ENCODE results near the gene GREB1L. TPM values are rescaled to one million over a fixed set of nuclear protein-coding genes. Genes with fewer than 3 reads are reported as not detected.

GREB1L gene
- total RNA-seq, 2 donors from 2014 or later, result not detected

DNA sequence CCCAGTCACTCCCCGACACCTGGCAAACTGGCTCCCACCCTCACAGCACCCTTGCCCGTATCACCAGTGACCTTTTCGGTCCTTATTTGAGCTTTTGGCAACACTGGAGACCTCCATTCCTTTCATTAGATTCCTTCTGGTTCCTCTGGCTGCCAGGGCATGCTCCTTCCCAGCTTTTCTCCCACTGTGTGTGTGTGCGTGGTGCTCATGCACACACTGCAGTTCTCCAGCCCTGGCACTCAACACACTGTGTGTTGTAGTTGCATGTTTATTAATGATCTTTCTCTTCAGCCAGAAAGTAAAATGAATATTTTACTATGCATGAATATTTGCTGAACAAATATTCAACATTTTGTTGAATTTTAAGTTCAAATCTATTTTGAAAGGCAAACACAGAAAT lies 219.4 kb downstream of the GREB1L start:
- Mint-ChIP-seq H3K9me3 (no peaks in the 10 kb centered on the region), H3K4me1 (no peaks in the 10 kb centered on the region), H3K27ac (no peak overlapping the region), H3K36me3 (ENCODE audit: low read depth) (no peaks in the 10 kb centered on the region), H3K4me3 (no peak overlapping the region), H3K27me3 (peaks cover 13% of the 10 kb centered on the region)
- no peak for ATAC-seq (replicated peaks)

- H3K4me3 Mint-ChIP-seq, result no peak overlapping the region
- no peaks in the 10 kb centered on the region for H3K36me3 Mint-ChIP-seq (ENCODE audit: low read depth)
- H3K9me3 Mint-ChIP-seq, result no peaks in the 10 kb centered on the region
- H3K27me3 Mint-ChIP-seq, result peaks cover 18% of the 10 kb centered on the region
- no peak overlapping the region for H3K27ac Mint-ChIP-seq
- H3K4me1 Mint-ChIP-seq, result no peaks in the 10 kb centered on the region
- no peak for ATAC-seq (replicated peaks)
These were observed 221.7 kb downstream of the GREB1L start for GRCh38 chr18:21463718-21464117.

GRCh38 chr18:21468514-21469164 lies 226.6 kb downstream of the GREB1L start:
- H3K4me1 Mint-ChIP-seq, result no peaks in the 10 kb centered on the region
- H3K27ac Mint-ChIP-seq, result no peak overlapping the region
- H3K4me3 Mint-ChIP-seq, result no peak overlapping the region
- no peaks in the 10 kb centered on the region for H3K36me3 Mint-ChIP-seq (ENCODE audit: low read depth)
- ATAC-seq (replicated peaks), result no peak
- H3K9me3 Mint-ChIP-seq, result no peaks in the 10 kb centered on the region
- H3K27me3 Mint-ChIP-seq, result peaks cover 12% of the 10 kb centered on the region

GRCh38 chr18:21472741-21473140 lies 230.7 kb downstream of the GREB1L start:
- no peak overlapping the region for H3K27ac Mint-ChIP-seq
- no peaks in the 10 kb centered on the region for H3K9me3 Mint-ChIP-seq
- H3K36me3 Mint-ChIP-seq (ENCODE audit: low read depth), result no peaks in the 10 kb centered on the region
- no peaks in the 10 kb centered on the region for H3K4me1 Mint-ChIP-seq
- H3K4me3 Mint-ChIP-seq, result no peak overlapping the region
- ATAC-seq (replicated peaks), result no peak
- H3K27me3 Mint-ChIP-seq, result peaks cover 6% of the 10 kb centered on the region

DNA sequence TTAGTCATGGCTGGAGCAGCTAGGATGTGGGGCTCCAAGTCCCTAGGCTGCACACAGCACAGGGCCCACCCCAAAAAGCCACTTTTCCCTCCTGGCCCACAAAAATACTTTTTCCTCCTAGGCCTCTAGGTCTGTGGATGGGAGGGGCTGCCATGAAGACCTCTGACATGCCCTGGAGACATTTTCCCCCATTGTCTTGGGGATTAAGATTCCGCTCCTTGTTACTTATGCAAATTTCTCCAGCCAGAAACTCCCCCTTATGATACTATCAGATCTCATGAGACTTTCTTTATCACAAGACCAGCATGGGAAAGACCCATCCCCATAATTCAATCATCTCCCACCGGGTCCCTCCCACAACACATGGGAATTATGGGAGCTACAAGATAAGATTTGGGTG lies 232.6 kb downstream of the GREB1L start:
- Mint-ChIP-seq H3K4me1 (no peaks in the 10 kb centered on the region), H3K36me3 (ENCODE audit: low read depth) (no peaks in the 10 kb centered on the region), H3K4me3 (no peak overlapping the region), H3K9me3 (no peaks in the 10 kb centered on the region), H3K27ac (no peak overlapping the region), H3K27me3 (peaks cover 6% of the 10 kb centered on the region)
- ATAC-seq (replicated peaks), result no peak

DNA sequence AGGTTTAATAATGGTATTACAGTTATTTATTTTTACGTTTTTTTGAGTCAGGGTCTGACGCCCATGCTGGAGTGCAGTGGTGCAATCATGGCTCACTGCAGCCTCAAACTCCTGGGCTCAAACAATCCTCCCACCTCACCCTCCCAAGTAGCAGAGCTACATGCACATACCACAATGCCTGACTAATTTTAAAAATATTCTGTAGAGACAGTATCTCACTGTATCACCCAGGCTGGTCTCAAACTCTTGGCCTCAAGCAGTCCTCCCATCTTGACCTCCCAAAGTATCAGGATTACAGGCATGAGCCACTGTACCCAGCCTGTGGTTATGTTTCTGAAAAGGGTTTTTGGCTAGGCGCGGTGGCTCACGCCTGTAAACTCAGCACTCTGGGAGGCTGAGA lies 237.7 kb downstream of the GREB1L start:
- Mint-ChIP-seq H3K4me3 (no peak overlapping the region), H3K36me3 (ENCODE audit: low read depth) (no peaks in the 10 kb centered on the region), H3K9me3 (no peaks in the 10 kb centered on the region), H3K4me1 (no peaks in the 10 kb centered on the region), H3K27me3 (peaks cover 12% of the 10 kb centered on the region), H3K27ac (no peak overlapping the region)
- ATAC-seq (replicated peaks), result no peak

DNA sequence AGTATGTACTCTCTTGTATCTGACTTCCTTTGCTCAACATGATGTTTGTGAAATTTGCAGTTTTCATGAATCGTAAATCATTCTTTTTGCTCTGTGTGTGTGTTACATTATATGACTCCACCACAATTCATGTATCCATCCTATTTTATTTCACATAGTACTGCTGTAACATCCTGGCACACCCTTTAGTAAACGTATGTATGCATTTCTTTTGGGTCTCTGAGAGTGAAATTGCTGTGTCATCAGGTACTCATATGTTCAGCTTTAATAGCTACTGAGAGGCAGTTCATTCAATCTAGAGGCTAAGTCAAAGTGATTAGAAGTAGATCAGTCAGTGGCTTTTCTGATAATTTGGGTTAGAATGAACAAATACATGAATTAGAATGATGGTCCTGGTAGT lies 239.7 kb downstream of the GREB1L start:
- Mint-ChIP-seq H3K4me1 (no peaks in the 10 kb centered on the region), H3K4me3 (no peak overlapping the region), H3K9me3 (no peaks in the 10 kb centered on the region), H3K36me3 (ENCODE audit: low read depth) (no peaks in the 10 kb centered on the region), H3K27me3 (peaks cover 15% of the 10 kb centered on the region), H3K27ac (no peak overlapping the region)
- no peak for ATAC-seq (replicated peaks)

- Mint-ChIP-seq H3K4me1 (no peaks in the 10 kb centered on the region), H3K27me3 (peaks cover 15% of the 10 kb centered on the region), H3K4me3 (no peak overlapping the region), H3K36me3 (ENCODE audit: low read depth) (no peaks in the 10 kb centered on the region), H3K9me3 (no peaks in the 10 kb centered on the region), H3K27ac (no peak overlapping the region)
- peak; percentile 18 for ATAC-seq (replicated peaks)
These were observed 241.0 kb downstream of the GREB1L start for GRCh38 chr18:21483051-21483450.

DNA sequence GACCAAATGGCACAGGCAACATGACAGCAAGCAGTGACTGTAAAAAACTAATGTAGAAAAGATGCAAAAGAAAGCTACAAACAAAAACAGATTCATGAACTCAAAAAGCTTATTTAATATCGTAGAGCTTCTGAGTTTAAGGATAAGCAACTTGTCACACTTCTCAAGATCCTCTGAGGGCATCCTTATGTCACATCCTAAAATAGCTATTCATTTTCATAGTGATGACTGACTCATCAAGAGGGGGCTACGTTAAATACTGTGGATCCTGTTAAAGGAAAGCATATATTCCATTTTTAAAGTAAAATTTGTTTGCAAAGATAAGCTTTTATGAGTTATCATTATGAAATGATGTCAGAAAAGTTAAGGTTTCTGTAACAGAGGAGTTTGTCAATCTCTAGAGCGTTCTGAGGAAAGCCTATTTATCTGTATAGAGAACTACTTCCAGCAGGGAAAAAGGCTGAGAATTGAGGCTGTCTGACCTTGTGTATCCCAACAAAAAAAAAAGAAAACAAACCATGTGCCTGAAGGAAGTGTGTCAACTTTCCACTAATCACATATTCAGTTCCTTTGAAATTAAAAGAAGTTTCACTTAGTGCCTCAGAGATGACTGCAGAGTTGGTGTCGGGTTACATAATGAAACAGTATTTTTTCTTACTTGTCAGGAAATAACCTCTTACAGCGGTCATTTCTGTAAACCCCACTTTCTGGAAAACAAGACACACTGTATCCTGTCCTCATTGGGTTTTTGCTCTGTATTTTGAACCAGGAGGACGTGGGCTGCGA lies 243.0 kb downstream of the GREB1L start:
- no peak overlapping the region for H3K27ac Mint-ChIP-seq
- H3K9me3 Mint-ChIP-seq, result no peaks in the 10 kb centered on the region
- H3K4me1 Mint-ChIP-seq, result no peaks in the 10 kb centered on the region
- peak; percentile 24 for ATAC-seq (replicated peaks)
- no peak overlapping the region for H3K4me3 Mint-ChIP-seq
- no peaks in the 10 kb centered on the region for H3K36me3 Mint-ChIP-seq (ENCODE audit: low read depth)
- peaks cover 15% of the 10 kb centered on the region for H3K27me3 Mint-ChIP-seq

DNA sequence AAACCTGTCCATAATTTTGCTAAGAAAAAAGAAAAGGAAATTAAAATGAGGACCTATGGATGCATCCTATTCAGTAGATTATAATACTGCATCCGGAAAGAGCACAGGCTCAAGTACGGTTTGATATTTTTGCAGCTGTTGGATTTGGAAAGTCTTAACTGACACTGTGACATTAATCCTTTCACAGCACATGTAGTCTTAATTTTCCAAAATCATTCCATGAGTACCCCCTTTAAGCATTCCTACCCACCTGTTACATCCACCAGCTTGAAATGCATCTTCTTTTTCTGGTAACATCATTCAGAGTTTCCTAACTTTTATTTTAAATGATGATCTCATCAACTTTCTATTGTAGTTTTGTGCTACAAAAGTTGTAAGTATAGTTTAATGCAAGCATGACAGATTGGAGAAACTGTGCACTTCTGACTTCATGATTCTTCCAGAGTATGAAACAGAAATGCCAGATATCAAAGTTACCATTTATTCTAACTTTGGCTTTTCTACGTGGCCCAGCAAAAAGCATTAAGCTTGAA lies 244.9 kb downstream of the GREB1L start:
- Mint-ChIP-seq H3K9me3 (no peaks in the 10 kb centered on the region), H3K27me3 (peaks cover 11% of the 10 kb centered on the region), H3K4me3 (no peak overlapping the region), H3K27ac (no peak overlapping the region), H3K4me1 (no peaks in the 10 kb centered on the region), H3K36me3 (ENCODE audit: low read depth) (no peaks in the 10 kb centered on the region)
- no peak for ATAC-seq (replicated peaks)

DNA sequence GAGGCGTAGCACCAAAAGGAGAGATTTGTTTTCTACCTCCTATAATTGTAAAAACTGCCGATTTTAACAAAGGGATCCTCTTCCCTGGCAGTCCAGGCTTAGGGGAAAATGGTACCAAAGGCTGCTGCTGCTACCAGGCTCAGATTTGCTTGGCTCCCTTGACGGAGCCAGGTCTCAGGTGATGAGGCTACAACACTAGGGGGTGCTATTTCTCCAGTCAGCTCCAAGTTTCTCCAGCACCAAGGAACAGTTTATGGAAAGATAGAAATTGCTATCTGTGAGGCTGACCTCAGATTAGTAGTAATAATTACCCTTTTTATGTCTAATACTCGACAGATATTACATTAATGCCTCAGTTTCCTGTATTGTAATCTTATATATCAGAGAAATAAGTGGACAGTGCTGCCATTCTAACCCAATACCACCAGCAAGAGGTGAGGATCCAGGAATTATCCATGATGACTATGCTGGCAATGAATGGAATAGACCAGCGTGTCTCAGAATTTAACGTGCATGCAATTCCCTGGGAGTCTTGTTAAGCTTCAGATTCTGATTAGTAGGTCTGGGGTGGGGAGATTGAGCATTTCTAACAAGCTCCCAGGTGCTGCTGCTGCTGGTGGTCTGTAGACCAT lies 247.2 kb downstream of the GREB1L start:
- ATAC-seq (replicated peaks), result peak; percentile 66
- Mint-ChIP-seq H3K27ac (no peak overlapping the region), H3K9me3 (no peaks in the 10 kb centered on the region), H3K36me3 (ENCODE audit: low read depth) (no peaks in the 10 kb centered on the region), H3K27me3 (peaks cover 7% of the 10 kb centered on the region), H3K4me3 (no peak overlapping the region), H3K4me1 (no peaks in the 10 kb centered on the region)

GRCh38 chr18:21489919-21490495 lies 248.0 kb downstream of the GREB1L start:
- no peaks in the 10 kb centered on the region for H3K9me3 Mint-ChIP-seq
- no peaks in the 10 kb centered on the region for H3K4me1 Mint-ChIP-seq
- H3K4me3 Mint-ChIP-seq, result no peak overlapping the region
- H3K27me3 Mint-ChIP-seq, result peaks cover 5% of the 10 kb centered on the region
- no peak for ATAC-seq (replicated peaks)
- H3K36me3 Mint-ChIP-seq (ENCODE audit: low read depth), result no peaks in the 10 kb centered on the region
- H3K27ac Mint-ChIP-seq, result no peak overlapping the region

- Mint-ChIP-seq H3K36me3 (ENCODE audit: low read depth) (no peaks in the 10 kb centered on the region), H3K27ac (no peak overlapping the region), H3K4me3 (no peak overlapping the region)
These were observed 248.7 kb downstream of the GREB1L start for GRCh38 chr18:21490748-21491147.

GRCh38 chr18:21496277-21496835 lies 254.3 kb downstream of the GREB1L start:
- no peaks in the 10 kb centered on the region for H3K9me3 Mint-ChIP-seq
- H3K4me1 Mint-ChIP-seq, result no peaks in the 10 kb centered on the region
- H3K27me3 Mint-ChIP-seq, result no peaks in the 10 kb centered on the region

More at GRCh38 chr18:21490748-21491147, 248.7 kb downstream of the GREB1L start:
- Mint-ChIP-seq H3K4me1 (no peaks in the 10 kb centered on the region), H3K9me3 (no peaks in the 10 kb centered on the region), H3K27me3 (no peaks in the 10 kb centered on the region)
- no peak for ATAC-seq (replicated peaks)

More at GRCh38 chr18:21496277-21496835, 254.3 kb downstream of the GREB1L start:
- no peak for ATAC-seq (replicated peaks)
- no peak overlapping the region for H3K4me3 Mint-ChIP-seq
- H3K27ac Mint-ChIP-seq, result no peak overlapping the region
- no peaks in the 10 kb centered on the region for H3K36me3 Mint-ChIP-seq (ENCODE audit: low read depth)
